T1000 (cell line): Measurements from ENCODE around the gene AHSA1.

Experiments
- DNase-seq: peaks from one replicate; lab custom pipeline; 2025; ENCODE audit warnings: mixed read lengths; lab: John Stamatoyannopoulos, UW

The AHSA1 gene

GRCh38 chr14:77473921-77474320 lies 16.0 kb downstream of the AHSA1 start:
- no peak for DNase-seq

DNA sequence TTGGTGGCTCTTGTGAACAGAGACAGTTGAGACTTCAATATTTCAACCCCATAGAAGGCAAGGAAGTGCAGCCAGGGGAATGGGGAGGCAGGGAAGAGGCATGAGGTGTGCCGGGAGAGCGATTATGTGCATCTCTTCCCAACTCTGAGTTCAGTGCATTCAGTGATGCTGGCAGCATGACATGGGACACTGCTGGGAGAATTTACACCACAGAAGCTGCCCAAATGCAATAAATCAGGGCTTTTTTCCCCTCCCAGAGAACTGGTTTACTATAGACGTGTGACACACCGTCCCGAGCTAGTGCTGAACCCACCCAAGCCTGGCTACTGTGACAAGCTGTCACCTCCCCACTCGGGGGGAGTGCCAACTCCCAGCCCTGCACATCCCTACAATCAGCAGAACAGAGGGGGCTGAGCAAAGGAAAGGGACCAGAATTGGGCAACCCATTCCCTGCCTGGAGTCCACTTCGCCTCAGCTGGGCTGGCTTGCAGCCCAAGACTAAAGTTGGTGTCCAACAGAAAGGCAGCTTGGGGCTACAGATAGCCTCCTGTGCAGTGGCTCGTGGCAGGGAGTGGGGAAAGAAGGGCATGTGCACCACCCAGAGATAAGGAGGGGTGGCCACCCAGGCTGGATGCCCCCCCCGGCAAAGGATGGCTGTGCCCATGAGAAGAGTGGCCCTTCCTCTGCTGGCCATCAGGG lies 16.7 kb downstream of the AHSA1 start:
- no peak for DNase-seq

DNA sequence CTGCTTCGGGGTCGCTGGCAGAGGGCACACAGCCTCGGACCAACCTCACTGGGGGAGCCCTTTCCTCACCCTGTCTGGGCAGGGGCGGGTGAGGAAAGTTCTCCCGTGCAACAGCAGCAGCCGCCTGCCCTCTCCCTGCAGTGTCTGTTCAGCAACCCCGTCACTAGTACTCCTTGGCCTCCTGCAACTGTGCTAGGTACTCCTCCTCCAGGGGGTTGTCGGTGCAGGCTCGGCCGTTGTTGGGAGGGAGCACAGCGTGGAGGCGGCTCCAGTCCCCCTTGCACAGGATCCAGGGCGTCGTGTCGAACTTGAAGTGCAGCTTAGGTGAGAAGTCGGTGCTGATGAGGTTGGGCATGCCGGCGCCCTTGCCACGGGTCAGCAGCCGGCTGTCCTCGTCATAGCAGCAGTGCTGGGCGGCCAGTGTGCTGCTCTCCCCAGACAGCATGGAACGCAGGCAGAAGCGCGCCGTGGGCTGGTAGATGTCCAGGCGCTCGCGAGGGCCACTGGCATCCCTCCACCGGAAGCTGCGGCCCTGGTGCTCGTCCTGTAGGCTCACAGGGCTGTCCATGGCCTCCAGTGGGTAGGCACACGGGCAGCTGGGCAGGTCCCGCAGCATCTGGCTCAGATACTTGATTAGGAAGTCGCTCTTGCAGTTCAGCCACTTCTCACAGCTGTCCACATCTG lies 17.7 kb downstream of the AHSA1 start:
- DNase-seq = no peak

DNA sequence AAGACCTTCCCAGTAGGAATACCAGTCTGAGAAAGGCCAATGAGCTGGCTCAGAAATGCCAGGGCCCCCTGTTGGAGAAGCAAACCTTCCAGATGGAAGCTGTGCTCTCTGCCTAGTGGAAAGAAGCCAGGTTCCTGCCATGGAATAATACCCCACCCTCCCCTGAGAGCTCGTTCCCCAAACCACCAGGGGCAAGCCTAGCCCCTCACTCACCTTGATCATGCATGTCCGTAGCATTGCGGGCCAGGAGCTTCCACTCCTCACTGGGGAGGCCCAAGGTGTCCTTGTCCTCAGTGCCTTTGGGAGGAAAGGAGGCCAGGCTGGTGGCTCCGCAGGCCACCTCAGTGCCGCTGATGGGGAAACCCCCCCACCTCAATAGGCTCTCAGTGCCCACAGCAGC lies 20.1 kb downstream of the AHSA1 start:
- no peak for DNase-seq

- no peak for DNase-seq
Measured at GRCh38 chr14:77478796-77479195, 20.9 kb downstream of the AHSA1 start.

- DNase-seq = no peak
Measured at GRCh38 chr14:77482422-77482821, 24.5 kb downstream of the AHSA1 start.

DNA sequence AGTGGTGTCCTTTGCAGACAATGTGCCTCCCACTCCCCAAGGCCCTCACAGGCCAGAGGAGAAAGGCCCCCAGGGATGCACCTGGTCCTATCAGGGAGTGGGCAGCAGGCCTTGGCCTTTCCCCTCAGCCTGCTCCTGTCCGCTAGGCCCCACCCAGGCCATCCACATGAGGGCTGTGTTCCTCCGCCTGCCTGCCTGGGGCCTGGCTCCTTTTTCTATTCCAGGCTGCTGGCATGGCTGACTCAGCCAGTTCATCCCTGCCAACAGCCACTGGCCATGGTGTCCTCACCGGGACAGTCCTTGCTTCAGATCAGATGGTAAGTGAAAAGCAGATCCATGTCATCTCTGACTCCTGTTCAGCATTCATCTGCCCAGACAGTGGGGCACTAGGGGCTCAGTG lies 27.4 kb downstream of the AHSA1 start:
- DNase-seq = no peak

DNA sequence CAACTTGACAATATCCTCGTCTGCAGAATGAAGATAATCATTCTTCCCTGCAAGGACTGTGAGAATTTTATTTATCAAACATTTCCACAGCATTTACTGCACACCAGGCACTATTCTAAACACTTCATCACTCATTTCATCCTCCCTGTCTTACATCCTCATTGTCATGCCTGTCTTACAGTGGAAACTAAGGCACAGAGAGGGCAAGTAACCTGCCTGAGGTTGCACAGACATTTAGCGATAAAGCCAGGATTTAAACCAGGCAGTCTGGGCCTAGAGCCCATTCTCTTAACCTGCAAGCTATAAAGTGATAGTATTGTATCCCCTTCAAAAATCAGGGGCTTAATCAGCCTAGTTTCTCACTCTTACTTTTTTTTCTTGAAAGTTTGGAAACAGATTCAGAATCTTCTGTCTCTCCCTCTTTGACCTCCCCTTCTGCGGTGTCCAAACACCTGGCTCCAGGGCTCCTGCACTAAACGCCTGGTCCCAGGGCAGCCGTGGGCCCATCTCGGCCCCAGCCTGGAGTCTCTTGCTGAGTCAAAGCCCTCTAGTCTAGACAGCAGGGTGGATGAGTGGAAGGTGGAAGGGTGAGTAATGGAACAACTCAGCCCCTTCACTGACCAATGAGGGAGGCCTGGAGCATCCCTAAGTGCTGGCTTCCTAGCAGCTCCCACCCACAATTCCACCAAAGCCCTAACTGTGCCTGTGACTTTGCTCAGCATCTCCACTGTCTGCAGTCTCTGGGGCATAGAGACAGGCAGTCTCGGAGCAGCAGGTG lies 28.2 kb downstream of the AHSA1 start:
- DNase-seq = no peak

- DNase-seq = no peak
Measured at GRCh38 chr14:77488558-77488957, 30.7 kb downstream of the AHSA1 start.

GRCh38 chr14:77489041-77489440 lies 31.1 kb downstream of the AHSA1 start:
- DNase-seq = no peak

DNA sequence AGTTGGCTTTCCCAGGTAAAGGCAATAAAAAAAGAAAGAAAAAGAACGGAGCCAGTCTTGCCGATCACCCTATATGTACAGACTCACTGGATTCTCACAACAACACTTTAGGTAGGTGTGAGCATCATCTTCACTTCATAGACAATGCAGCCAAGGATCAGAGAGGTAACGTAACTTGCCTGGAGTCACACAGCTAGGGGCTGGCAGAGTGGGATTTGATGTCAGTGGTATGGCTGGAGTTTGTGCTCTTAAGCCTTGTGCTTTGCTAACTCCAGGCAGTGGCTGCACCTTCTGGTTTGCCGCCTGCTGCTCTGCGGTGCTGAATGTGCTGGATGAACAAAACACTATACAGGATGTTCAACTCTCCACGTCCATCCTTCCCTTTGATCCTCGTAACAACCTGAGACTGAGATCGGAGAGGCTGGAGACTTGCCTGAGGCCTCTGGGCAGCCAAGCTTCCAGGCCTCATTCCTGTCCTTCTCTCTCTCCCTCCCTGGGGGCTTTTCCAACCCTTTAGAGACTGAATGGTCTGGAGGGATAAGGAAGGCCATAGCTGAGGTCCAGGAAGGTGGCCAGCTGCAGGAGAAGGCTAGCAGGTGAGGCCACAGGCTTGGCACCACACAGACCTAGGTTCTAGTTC lies 32.6 kb downstream of the AHSA1 start:
- DNase-seq = no peak

- DNase-seq = no peak
Measured at GRCh38 chr14:77491056-77491455, 33.2 kb downstream of the AHSA1 start.

GRCh38 chr14:77495334-77495733 lies 37.4 kb downstream of the AHSA1 start:
- DNase-seq = no peak

- DNase-seq = peak; percentile 25
Measured at GRCh38 chr14:77498120-77498979, 40.5 kb downstream of the AHSA1 start, which contains the start of gene ISM2. Gene ISM2, minus strand, starts transcription at chr14:77498816. Its CDS starts 23 bp downstream, at chr14:77498793.

DNA sequence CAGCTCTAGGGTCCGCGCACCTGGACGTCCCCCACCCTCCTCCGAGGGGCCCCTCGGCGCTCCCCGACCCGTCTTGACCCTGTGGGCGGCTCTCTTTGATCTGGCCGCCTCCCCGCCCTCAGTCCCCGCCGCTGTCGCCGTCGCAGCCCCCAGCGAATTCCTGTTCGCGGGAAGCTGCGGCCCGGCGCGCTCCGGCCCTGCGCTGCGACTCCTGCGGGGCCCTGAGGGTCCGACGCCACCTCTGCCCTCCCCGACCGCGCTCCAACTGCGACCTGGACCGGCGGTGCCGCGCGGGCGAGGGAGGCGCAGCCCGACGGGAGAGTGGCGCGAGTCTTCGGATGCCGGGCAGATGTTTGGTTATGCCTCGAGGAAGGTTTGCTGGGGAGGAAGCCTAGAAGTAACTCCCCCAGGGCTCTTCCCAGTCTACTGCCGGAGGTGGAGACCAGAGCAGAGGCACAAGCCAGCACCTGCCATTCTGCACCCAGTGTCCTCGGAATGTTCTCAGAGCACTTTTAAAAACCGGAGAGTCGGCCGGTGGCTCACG lies 41.2 kb downstream of the AHSA1 start:
- DNase-seq = no peak

DNA sequence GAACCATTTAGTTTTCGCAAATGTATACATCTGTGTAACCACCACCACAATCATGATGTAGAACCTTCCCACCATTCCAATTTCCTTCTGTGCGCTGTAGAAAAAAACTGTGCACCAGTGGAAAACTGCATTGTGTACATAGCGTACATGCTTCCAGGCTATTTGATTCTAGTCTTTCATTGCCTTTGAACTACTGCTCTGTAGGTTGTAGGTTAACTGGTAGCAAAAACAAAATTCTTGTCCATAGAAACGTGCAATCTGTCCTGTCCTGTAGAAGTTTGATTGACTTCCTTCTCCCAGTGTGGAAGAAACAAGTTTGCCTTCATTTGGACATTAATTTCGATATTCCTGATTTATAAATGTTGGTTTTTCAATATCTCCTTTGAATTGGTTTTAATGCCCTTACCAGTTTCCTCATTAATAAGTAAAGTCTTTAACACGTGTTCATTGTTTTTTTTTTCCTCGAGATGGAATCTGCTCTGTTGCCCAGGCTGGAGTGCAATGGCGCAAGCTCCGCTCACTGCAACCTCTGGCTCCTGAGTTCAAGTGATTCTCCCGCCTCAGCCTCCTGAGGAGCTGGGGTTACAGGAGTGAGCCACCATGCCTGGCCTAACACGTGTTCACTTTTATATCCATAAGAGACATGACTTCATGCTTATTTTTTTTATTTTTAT lies 44.4 kb downstream of the AHSA1 start:
- DNase-seq = no peak

GRCh38 chr14:77503138-77503537 lies 45.2 kb downstream of the AHSA1 start:
- no peak for DNase-seq

DNA sequence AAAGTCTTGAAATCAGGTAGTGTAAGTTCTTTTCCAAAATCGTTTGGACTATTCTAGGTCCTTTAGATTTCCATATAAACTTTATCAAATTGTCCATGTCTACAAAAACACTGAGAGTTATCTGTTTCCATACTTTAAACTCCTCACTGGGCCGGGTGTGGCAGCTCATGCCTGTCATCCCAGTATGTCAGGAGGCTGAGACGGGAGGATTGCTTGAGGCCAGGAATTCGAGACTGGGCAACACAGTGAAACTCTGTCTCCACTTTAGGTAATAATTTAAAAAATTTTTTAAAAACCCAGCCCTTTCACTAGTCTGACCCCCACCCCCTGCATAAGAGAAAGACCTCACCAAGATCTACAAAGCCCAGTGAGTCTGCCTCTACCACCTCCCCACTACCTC lies 47.1 kb downstream of the AHSA1 start:
- DNase-seq = no peak

GRCh38 chr14:77507762-77508161 lies 49.9 kb downstream of the AHSA1 start:
- no peak for DNase-seq

DNA sequence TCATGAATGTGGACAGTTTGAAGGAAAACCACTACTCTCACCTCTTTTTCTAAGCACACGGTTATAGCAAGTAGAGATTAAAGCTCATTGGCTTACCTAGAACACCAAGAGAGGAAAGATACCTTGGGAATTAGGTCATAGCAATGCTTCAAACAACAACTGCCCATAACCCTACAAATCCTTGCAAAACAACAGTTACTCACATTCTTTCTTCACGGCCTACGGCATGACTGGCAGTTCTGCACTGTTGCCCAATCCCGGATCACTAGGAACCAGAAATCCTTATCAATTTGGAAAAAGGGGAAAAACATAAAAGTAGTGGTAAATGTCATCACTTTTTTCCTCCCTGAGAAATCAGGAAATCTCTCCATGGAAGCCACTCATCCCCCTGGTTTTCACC lies 50.4 kb downstream of the AHSA1 start:
- no peak for DNase-seq

GRCh38 chr14:77508876-77509275 lies 51.0 kb downstream of the AHSA1 start:
- no peak for DNase-seq
